GM18526 (cell line): ENCODE data around the gene CHST13.

Experiments used
- POLR2A ChIP-seq: IDR thresholded peaks from 3 replicates; pipeline ENCODE4 v1.6.1; 2011; ENCODE audit not compliant: insufficient read length; ENCODE audit errors: extremely low read depth

Gene CHST13

DNA sequence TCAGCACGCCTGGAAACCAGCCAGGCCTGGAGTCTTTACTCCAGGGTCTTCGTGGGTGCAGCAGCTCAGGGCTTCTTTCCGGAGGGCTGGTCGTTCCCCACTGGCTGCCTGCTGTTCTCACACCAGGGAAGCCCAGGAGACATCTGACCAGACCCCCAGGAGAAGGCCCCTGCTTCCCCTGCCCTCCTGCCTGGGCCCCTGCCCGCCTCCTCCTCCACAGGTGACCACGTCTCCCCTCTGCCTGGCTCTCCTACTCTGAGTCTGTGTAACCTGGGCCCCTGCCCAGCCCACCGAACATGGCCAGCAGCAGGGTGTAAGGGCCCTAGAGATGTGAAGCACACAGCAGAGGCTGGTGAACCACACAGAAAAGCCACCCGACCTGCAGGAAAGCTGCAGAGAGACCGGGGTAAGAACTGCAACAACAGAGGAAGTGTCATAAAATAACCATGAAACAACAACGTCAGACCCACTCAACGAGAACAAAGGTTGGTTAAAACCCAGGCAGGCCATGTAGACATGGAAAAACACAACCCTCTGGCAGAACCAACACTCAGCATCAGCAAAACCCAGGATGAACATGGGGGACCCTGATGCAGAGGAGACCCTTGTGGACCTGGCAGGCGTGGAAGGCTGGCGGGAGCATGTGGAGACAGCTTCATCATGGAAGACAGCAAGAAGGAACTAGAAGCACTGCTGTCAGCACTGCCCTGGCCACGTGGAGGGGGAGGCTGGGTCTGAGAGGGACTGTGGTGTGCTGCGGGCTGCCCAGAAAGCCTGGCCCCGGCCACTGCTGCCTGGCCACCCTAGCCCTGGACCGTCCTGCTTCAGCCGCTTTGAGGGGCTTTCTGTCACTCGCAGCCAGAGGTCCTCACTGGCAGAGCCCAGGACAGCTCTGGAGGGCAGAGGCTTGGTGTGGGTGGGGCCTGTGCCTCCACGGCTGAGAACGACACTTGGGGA lies 26.8 kb upstream of the CHST13 start:
- TF ChIP-seq POLR2A: no peak

DNA sequence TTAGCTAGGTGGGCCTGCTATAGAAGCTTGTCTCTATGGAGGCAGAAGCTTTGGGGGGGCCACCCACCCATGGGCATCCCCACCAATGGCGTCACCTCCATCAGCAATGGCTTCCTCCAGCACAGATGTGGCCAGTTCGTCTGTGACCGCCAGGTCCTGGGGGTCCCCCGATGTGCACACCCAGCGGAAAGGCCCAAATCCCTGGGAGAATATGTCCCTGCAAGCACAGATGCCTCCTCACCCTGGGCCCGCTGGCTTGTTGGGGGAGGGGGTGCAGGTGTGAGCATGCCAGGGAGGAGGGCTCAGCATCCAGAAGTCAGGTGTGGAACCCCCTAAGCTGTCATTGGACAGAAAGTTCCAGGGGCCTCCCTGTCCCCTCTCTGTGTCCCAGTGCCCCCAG lies 26.0 kb upstream of the CHST13 start:
- TF ChIP-seq POLR2A: no peak

DNA sequence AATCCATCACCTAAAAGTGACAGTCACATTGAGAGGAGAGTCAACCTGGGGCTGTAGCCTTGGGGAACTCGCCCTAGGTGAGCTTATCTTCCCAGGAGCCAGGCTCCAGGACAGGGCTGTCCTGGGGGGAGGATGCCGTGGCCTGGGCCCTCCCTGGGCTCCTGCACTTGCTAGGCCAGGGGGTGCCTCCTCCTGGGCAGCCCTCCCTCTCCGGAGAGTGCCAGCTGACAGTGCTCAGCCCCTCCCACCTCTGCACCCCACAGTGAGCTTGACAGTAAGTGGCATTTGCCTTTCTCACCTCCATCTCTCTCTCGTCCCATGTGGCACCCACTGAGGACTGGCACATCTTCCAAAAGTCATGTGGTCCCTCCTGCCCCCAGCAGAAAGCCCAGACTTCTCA lies 25.5 kb upstream of the CHST13 start:
- no peak for TF ChIP-seq POLR2A

DNA sequence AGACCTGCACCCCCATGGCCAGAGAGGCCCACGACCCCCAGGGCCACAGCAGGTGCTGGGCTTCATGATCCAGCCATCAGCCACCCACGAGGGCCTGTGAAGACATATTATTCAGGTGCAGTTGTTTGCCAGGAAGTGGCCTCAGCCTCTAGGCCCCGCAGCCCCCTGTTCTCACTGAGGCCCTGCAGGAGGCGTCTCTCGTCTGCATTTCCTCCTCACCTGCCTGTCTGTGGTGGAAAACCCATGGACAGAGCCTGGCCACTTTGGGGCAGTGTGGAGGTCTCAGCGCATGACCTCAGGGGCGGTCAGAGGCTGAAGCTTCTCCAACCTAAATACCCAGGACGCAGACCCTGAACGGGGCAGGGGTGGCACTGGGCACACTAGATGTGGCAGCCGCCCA lies 25.0 kb upstream of the CHST13 start:
- TF ChIP-seq POLR2A: no peak

DNA sequence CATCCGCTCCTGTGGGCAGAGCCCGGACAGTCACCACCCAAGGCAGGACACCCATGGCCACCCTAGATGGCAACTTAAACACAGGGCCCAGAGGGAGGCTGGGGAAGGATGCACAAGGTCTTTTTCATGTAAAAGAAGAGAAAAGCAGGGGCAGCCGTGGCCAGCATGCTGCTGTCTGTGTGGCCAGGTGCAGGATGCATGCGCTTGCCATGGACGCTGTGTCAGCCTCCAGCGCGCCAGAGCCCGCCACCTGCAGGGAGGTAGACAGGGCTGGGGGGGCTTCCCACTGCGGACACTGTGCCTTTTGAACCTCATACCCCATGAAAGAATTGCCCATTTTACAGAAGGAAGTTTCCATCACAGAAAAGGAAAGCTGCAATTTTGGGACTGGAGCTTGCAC lies 24.6 kb upstream of the CHST13 start:
- no peak for TF ChIP-seq POLR2A

DNA sequence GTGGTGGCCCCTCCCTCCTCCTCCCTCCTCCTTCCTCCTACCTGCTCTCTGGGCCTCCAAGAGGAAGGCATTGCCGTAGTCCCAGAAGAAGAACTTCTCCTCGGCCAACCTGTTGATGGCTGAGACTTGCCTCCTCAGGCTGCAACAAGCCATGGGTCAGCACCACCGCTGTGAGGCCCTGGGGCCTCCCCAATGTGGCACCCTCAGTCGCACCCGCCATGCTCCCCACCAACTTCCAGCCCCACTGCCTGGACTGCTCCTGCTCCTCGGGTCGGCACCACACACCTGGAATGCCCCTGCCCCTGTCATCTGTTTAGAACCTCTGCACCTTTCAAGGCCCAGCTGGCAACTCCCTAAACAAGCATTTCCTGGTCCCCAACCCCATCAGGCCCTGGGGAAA lies 23.9 kb upstream of the CHST13 start:
- no peak for TF ChIP-seq POLR2A

DNA sequence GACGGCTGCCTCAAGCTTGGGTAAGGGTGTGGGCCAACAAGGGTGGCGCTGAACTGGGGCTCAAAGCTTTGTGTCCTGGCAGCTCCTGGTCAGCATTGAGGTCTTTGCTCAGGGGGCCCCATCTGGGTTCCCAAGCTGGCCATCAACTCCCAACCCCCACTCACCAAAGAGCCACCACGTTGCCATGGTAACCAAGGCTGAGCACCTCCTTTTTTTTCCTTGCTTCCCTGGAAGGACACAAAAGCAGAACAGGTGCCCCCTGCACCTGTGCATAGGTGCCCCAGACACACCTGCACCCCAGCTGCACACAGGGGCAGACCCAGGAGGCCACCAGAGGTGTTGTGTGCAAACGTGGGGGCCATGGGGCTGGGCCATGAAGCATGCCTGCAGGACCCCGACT lies 22.9 kb upstream of the CHST13 start:
- no peak for TF ChIP-seq POLR2A

DNA sequence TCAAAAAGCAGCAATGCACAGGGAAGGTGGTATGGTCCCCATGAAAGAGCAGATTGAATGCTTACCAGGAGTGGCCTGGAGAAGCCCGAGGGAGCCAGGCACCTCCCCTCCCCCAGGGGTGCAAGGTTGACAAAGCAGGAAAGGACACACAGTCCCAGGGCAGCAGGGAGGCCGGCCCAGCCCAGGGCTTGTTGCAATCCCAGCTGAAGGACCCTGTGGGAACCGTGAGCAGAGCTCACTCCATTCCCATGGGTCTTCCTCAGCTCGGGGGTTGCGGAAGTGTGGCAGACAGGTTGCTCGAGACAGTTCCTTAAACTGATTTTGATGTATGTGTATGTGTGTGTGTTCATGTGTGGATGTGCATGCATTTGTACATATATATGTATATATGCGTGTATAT lies 22.2 kb upstream of the CHST13 start:
- TF ChIP-seq POLR2A: no peak

DNA sequence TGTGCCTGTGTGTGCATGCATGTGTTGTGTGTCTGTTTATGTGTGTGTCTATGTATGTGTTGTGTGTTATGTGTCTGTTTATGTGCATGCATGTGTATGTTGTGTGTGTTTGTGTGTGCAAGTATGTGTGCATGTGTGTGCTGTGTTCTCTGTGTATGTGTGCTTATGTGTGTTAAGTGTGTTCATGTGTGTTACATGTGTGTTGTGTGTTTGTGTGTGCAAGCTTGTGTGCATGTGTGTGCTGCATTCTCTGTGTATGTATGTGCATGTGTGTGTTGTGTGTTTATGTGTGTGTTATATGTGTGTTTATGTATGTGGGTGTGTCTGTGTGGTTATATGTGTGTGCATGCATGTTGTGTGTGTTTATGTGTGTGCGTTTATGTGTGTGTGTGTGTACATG lies 21.3 kb upstream of the CHST13 start:
- no peak for TF ChIP-seq POLR2A

DNA sequence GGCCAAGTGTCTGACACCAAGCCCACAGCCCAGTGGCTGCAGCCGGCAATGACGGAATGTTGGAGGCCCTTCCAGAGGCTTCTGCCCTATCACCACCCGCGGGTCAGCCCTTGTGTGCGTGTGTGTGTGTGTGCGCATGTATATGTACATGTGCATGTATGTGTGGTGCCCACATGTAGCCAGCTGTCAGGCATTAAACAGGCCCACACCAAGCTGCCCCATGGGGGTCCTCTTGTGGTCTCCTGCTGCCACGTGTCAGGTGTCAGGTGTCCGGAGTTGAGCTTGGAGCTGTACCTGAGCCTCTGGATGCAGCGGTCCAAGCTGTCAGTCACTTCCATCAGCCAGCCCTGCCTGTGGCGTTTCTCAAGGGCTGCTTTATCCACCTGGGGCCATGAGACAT lies 20.3 kb upstream of the CHST13 start:
- TF ChIP-seq POLR2A: no peak

DNA sequence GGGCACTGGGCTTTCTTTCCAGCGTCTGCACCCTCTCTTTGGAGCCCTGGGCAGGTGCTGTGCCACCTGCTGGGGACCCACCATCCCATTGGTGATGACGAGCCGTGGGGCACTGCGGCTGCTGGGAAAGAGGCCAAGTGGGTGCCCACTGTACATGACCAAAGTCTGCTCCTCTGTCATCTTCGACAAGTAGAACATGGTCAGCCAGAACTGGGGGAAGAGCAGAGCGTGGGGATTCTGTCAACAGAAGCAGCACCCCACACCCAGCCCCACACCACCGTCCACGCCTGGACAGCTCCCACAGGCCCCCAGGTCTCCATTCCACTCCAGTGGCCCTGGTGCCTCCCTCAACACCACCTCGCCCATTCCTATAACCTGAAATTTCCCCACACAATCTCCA lies 16.1 kb upstream of the CHST13 start:
- no peak for TF ChIP-seq POLR2A

DNA sequence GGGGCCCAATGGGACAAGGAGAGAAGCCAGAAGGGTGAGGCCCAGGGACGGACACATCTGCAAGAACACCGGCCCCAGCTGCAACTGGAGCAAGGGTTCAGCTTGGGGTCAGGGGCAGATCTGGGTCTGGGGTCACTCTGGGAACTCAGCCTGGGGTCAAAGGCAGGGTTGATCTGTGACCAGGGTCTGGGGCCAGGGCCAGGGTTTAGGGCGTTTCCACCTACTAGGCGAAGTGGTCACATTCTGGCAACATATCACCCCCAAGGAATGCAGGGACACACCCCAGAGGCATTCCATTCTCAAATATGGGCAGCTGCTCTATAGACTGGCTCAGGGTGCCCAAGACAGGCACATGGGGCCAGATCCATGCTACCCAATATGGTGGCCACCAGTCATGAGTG lies 15.4 kb upstream of the CHST13 start:
- no peak for TF ChIP-seq POLR2A

DNA sequence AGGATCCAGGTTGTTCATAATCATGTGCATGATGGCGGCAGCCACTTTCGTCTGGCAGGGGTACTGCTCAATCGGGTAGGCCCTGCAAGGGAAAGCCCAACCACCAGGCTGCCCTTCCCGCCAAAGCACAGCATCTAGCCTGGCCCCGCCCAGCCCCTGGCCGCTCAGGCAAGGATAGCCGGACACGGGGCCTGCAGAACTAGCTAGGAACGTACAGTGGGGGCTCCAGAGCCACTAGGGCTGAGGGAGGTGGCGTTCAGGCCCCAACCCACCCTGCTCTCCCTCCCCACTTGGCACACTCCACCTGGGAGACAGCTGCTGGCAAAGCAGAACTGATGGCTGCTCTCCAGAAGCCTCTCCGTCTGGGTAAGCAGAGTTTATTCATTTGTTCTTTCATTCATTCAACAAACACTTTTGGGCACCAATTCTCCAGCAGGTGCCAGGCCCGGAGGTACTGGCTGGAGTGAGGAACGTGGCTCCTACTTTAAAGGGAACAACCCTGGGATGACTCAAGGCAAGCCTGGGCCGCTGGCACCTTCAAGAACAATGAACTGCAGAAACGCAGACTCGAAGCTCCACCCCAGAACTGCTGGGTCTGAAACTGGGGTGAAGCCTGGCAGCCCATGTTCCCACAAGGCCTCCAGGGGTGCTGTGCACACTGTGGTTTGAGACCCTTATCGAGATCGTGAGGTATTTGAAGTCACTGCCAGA lies 14.2 kb upstream of the CHST13 start:
- no peak for TF ChIP-seq POLR2A

DNA sequence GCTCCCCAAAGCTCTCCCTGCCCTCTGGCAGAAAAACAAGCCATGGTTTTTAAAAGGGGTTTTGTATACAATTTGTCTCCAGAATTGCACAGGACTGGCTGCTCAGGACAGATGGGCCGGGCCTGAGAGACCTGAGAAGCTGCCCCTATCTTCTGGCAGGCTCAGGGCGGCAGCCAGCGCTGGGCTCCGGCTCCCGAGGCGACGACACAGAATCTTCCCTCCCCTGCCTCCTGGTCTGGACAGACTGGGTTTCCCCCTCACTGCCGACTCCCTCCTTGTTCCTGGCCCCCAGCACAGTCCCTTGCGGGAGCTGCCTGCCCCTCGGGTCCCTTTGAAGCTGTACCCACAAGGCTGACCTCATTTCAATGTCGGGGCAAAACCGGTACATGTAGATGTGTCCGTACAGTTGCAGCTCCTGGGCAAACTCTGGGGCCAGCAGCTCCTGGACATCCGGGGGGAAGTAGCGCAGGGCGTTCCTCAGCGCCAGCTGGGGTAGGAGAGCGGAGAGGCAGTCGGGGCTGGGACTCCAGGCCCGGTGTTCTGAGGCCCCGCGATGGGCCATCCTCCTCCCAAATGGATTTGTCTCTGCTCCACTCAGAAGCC lies 13.5 kb upstream of the CHST13 start:
- no peak for TF ChIP-seq POLR2A

DNA sequence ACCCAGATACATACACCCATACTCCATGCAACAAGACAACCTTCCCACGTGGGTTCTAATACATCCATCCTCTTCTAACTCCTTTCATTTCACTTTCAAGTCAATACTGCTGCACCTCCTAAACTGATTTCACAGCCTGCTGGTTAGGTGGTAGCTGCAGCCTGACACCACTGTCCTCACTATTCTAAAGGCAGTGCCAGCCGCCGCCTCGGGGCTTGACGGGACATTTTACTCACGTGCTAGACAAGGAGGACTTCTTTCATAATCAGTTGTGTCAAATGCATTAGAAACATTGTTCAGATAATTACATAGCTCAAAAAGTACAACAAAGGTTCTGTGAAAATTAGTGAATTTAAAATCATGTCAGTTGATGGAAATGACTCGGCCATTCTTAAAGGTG lies 12.7 kb upstream of the CHST13 start:
- TF ChIP-seq POLR2A: no peak

DNA sequence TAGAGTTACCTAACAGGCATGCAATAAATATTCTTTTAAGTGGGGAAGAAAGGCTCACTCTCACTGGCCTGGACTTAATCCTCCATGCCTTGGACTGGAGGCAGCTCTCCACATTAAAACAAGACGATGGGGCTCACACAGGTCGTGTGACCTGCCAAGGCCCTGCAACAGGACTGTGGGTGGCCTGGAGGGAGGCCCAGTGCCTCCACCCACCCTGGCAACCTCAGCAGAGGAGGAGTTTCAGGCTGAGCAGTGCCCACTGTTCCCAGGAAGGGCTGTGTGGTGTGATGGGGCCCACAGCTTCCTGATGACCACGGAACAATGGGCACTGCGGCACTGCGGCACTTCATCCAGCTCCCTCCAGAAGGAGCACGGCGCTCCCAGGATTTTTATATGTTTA lies 11.9 kb upstream of the CHST13 start:
- TF ChIP-seq POLR2A: no peak
